ENCODE measurements around the gene DENND4C. TPM values are rescaled to one million over a fixed set of nuclear protein-coding genes. Genes with fewer than 3 reads are reported as not detected.
A peak's percentile ranks its signal among the peaks of the same experiment; 100 is the strongest.
"Not testable (repeated sequence)": the region's sequence is repeated elsewhere in the genome, so short reads cannot be mapped to it uniquely, and the experiment has no call there.

DENND4C gene
- total and polyA plus RNA-seq, 4 experiments from 2014 or later: 29.4 to 71.8 (median 57.5) TPM

DNA sequence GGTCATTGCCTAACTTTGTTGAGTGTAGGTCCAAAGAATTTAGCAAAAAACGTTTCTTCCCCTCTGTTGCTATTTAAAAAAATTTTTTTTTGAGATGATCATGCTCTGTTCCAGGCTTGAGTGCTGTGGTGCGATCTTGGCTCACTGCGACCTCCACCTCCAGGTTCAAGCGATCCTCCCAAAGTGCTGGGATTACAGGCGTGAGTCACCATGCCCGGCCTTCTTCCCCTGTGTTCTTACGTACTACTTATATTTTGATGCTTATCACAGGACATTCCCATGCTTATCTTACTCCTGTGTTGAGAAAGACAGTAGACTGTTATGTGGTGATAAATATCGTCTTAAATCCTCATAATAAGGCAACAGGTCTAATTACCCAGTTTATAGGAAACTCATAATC lies 180.8 kb downstream of the DENND4C start:
- H3K27ac ChIP-seq (ENCODE audit: low read depth, low read length): no peak overlapping the region
- peaks cover 8% of the 10 kb centered on the region in 2 donors for H3K36me3 Mint-ChIP-seq
- H3K27me3 ChIP-seq (ENCODE audit: insufficient read depth, low read length): no peaks in the 10 kb centered on the region
- H3K36me3 ChIP-seq (ENCODE audit: insufficient read depth, low read length): no peaks in the 10 kb centered on the region
- peak overlapping the region in 1 of 7 donors; percentile 12 for H3K27ac Mint-ChIP-seq
- H3K9me3 Mint-ChIP-seq: no peaks in the 10 kb centered on the region
- peak overlapping the region in 4 of 8 donors; percentile 9 to 54 (median 35) for H3K4me3 Mint-ChIP-seq
- no peaks in the 10 kb centered on the region for H3K9me3 ChIP-seq (ENCODE audit: control insufficient read depth in 1 of 2, low read length in 2 of 2)
- H3K4me1 Mint-ChIP-seq: peaks cover 5 to 24% (median 16%) of the 10 kb centered on the region in 4 donors
- H3K4me1 ChIP-seq (ENCODE audit: insufficient read depth, low read length): peaks cover 23% of the 10 kb centered on the region
- intact Hi-C loops (cut with micrococcal nuclease): no loop called here
- no peak for DNase-seq
- POLR2A ChIA-PET (ENCODE audit: partially characterized antibody): interaction anchor here (1.5 to 4.3 kb wide), 2 partner anchors 32 to 53 kb away, joined by 4 to 39 read pairs; partner anchors contain the start of gene RPS6
- no peak overlapping the region for H3K4me3 ChIP-seq (ENCODE audit: low read length in 2 of 2)
- H3K27me3 Mint-ChIP-seq: no peaks in the 10 kb centered on the region
- CTCF ChIA-PET (ENCODE audit: partially characterized antibody): interaction anchor here (3.0 kb wide), 1 partner anchor 53 kb away, joined by 13 read pairs; no protein-coding TSS in a partner anchor

DNA sequence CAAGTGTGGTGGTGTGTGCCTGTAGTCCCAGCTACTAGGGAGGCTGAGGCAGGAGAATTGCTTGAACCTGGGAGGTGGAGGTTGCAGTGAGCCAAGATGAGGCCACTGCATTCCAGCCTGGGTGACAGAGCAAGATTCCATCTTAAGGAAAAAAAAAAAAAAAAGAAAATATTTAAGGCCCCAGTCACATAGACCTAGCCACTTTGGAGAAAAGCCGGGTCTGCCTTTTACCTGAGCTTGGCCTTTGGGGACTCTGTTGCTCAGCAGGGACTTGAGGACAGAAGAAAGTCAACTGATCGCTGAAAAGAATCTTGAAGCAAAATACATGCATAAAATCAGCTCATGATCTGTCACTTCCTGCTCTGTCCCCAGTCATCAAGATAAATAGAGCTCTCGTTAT lies 183.0 kb downstream of the DENND4C start:
- H3K4me3 ChIP-seq (ENCODE audit: low read length in 2 of 2); POLR2A ChIA-PET (ENCODE audit: partially characterized antibody); intact Hi-C loops (cut with micrococcal nuclease); H3K9me3 ChIP-seq (ENCODE audit: control insufficient read depth in 1 of 2, low read length in 2 of 2); H3K27me3 ChIP-seq (ENCODE audit: insufficient read depth, low read length); H3K27me3 Mint-ChIP-seq; H3K4me3 Mint-ChIP-seq; H3K27ac Mint-ChIP-seq; DNase-seq; H3K27ac ChIP-seq (ENCODE audit: low read depth, low read length); H3K36me3 ChIP-seq (ENCODE audit: insufficient read depth, low read length); H3K9me3 Mint-ChIP-seq: not testable (repeated sequence)
- H3K4me1 ChIP-seq (ENCODE audit: insufficient read depth, low read length): peaks cover 18% of the 10 kb centered on the region
- Mint-ChIP-seq H3K36me3 (peaks cover 8 to 18% of the 10 kb centered on the region in 2 donors), H3K4me1 (peaks cover 5 to 18% (median 9%) of the 10 kb centered on the region in 4 donors)
- CTCF ChIA-PET (ENCODE audit: partially characterized antibody): interaction anchor here (1.1 to 2.7 kb wide), 2 partner anchors 44 to 52 kb away, joined by 4 to 7 read pairs; no protein-coding TSS in a partner anchor

DNA sequence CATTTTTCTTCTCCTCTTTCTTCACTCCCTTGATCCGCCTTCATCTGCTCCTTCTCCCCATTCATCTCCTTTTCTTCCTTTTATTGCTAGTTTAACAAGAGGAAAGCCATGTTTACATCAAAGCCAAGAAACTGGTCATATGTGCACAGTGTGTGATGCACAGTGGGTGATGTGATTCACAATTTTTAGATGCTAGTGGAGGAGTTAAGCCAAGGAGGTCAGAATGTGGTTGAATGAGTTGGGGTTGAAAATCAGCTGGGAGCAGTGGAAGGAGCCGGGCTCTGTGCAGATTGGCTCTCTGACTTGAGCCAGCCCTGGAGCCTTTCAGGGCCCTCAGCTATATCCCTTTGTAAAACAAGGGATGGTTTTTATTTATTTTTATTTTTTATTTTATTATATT lies 185.7 kb downstream of the DENND4C start:
- POLR2A ChIA-PET (ENCODE audit: partially characterized antibody): no interaction called here

DNA sequence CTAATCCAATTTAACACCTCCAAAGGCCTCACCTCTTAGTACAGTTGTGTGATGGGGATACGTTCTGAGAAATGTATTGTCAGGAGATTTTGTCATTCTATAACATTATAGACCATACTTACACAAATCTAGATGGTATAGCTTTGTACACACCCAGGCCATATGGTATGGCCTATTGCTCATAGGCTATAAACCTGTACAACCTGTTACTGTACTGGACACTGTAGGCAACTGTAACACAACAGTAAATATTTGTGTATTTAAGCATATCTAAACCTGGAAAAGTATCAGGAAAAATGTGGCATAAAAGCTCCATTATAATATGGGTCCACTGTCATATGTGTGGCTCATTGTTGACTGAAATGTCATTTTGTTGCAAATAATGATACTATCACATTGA lies 190.4 kb downstream of the DENND4C start:
- H3K4me1 Mint-ChIP-seq: peaks cover 0 to 3% (median 1%) of the 10 kb centered on the region in 4 donors
- peaks cover 0 to 3% (median 0%) of the 10 kb centered on the region in 8 donors for H3K9me3 Mint-ChIP-seq
- H3K4me3 ChIP-seq (ENCODE audit: low read length in 2 of 2): no peak overlapping the region
- peaks cover 16 to 19% of the 10 kb centered on the region in 2 donors for H3K36me3 Mint-ChIP-seq
- H3K4me3 Mint-ChIP-seq: no peak overlapping the region
- H3K27me3 Mint-ChIP-seq: no peaks in the 10 kb centered on the region
- DNase-seq: no peak
- no peaks in the 10 kb centered on the region for H3K9me3 ChIP-seq (ENCODE audit: control insufficient read depth in 1 of 2, low read length in 2 of 2)
- H3K27ac ChIP-seq (ENCODE audit: low read depth, low read length): no peak overlapping the region
- H3K27ac Mint-ChIP-seq: no peak overlapping the region
- no peaks in the 10 kb centered on the region for H3K36me3 ChIP-seq (ENCODE audit: insufficient read depth, low read length)
- no peaks in the 10 kb centered on the region for H3K4me1 ChIP-seq (ENCODE audit: insufficient read depth, low read length)
- H3K27me3 ChIP-seq (ENCODE audit: insufficient read depth, low read length): no peaks in the 10 kb centered on the region
- ChIA-PET CTCF (ENCODE audit: partially characterized antibody) (interaction anchor here (1.8 kb wide), 1 partner anchor 44 kb away, joined by 5 read pairs; no protein-coding TSS in a partner anchor), POLR2A (ENCODE audit: partially characterized antibody) (interaction anchor here (1.1 kb wide), 1 partner anchor 10 kb away, joined by 3 read pairs; no protein-coding TSS in a partner anchor)
- intact Hi-C loops (cut with micrococcal nuclease): no loop called here

More for the DNA sequence above, 185.7 kb downstream of the DENND4C start:
- Histone ChIP-seq H3K36me3 (ENCODE audit: insufficient read depth, low read length) (no peaks in the 10 kb centered on the region), H3K4me1 (ENCODE audit: insufficient read depth, low read length) (no peaks in the 10 kb centered on the region), H3K4me3 (ENCODE audit: low read length in 2 of 2) (no peak overlapping the region), H3K27ac (ENCODE audit: low read depth, low read length) (no peak overlapping the region), H3K27me3 (ENCODE audit: insufficient read depth, low read length) (no peaks in the 10 kb centered on the region), H3K9me3 (ENCODE audit: control insufficient read depth in 1 of 2, low read length in 2 of 2) (no peaks in the 10 kb centered on the region)
- no peak overlapping the region for H3K4me3 Mint-ChIP-seq
- H3K27me3 Mint-ChIP-seq: no peaks in the 10 kb centered on the region
- no peak overlapping the region for H3K27ac Mint-ChIP-seq
- H3K36me3 Mint-ChIP-seq: peaks cover 0 to 18% of the 10 kb centered on the region in 2 donors
- H3K4me1 Mint-ChIP-seq: peaks cover 0 to 7% (median 3%) of the 10 kb centered on the region in 4 donors
- H3K9me3 Mint-ChIP-seq: peaks cover 0 to 3% (median 0%) of the 10 kb centered on the region in 8 donors
- no peak for DNase-seq
- intact Hi-C loops (cut with micrococcal nuclease): no loop called here
- CTCF ChIA-PET (ENCODE audit: partially characterized antibody): interaction anchor here (0.7 kb wide), 1 partner anchor 41 kb away, joined by 3 read pairs; no protein-coding TSS in a partner anchor

Other genes starting within 250 kb of the DENND4C start
- 1 to 10 TPM in 1 of 2 experiments, under 1 TPM in 1; 0.29 to 1.0 TPM for gene SAXO1, start 197.5 kb upstream of the DENND4C start, total RNA-seq
- under 1 TPM; 0.09 to 0.34 TPM for gene SAXO1, start 197.5 kb upstream of the DENND4C start, polyA plus RNA-seq
- 10 to 100 TPM; 57.4 to 58.0 TPM for gene RRAGA, start 181.3 kb upstream of the DENND4C start, total RNA-seq
- gene RRAGA, start 181.3 kb upstream of the DENND4C start, polyA plus RNA-seq: 100 to 1,000 TPM; 106 to 110 TPM
- gene HAUS6, start 127.8 kb upstream of the DENND4C start, total RNA-seq: 10 to 100 TPM; 19.4 to 20.9 TPM
- 1 to 10 TPM; 6.7 to 7.6 TPM for gene HAUS6, start 127.8 kb upstream of the DENND4C start, polyA plus RNA-seq
- 10 to 100 TPM; 52.6 to 57.7 TPM for gene PLIN2, start 103.2 kb upstream of the DENND4C start, total RNA-seq
- gene PLIN2, start 103.2 kb upstream of the DENND4C start, polyA plus RNA-seq: 100 to 1,000 TPM; 102 to 148 TPM
- gene RPS6, start 149.5 kb downstream of the DENND4C start, total RNA-seq: 1,000 to 10,000 TPM; 3,774 to 4,063 TPM
- gene RPS6, start 149.5 kb downstream of the DENND4C start, polyA plus RNA-seq: 1,000 to 10,000 TPM; 2,768 to 3,604 TPM
- 1 to 10 TPM; 5.9 to 6.0 TPM for gene ACER2, start 178.3 kb downstream of the DENND4C start, total RNA-seq
- under 1 TPM; 0.54 to 0.98 TPM for gene ACER2, start 178.3 kb downstream of the DENND4C start, polyA plus RNA-seq

Measured in CD4-positive, alpha-beta memory T cell (primary cell).